GM18861 (cell line): ENCODE measurements around the gene IL4I1.

Experiments
- ATAC-seq: cut with Tn5 transposase; IDR thresholded peaks from one replicate; pipeline ENCODE4 v1.9.1; 2021; ENCODE audit not compliant: unreplicated experiment

Gene IL4I1

GRCh38 chr19:49924004-49924880, 27.6 kb upstream of the IL4I1 start:
- no peak for ATAC-seq

GRCh38 chr19:49923055-49924003, 26.6 kb upstream of the IL4I1 start:
- ATAC-seq: no peak

- no peak for ATAC-seq
These were observed 25.4 kb upstream of the IL4I1 start for GRCh38 chr19:49921871-49922795.

GRCh38 chr19:49920624-49921363, 24.1 kb upstream of the IL4I1 start:
- no peak for ATAC-seq

GRCh38 chr19:49918089-49918488, 21.4 kb upstream of the IL4I1 start:
- no peak for ATAC-seq

- ATAC-seq: no peak
These were observed 20.4 kb upstream of the IL4I1 start for GRCh38 chr19:49916839-49917733.

- no peak for ATAC-seq
These were observed 18.6 kb upstream of the IL4I1 start for GRCh38 chr19:49915271-49915670.

GRCh38 chr19:49913720-49914119, 17.0 kb upstream of the IL4I1 start:
- no peak for ATAC-seq

- no peak for ATAC-seq
These were observed 16.4 kb upstream of the IL4I1 start for GRCh38 chr19:49912965-49913685.

- no peak for ATAC-seq
These were observed 14.9 kb upstream of the IL4I1 start for GRCh38 chr19:49911381-49912145.

GRCh38 chr19:49910179-49910578, 13.5 kb upstream of the IL4I1 start:
- no peak for ATAC-seq

GRCh38 chr19:49908480-49909420, 12.1 kb upstream of the IL4I1 start:
- no peak for ATAC-seq

GRCh38 chr19:49907745-49908446, 11.2 kb upstream of the IL4I1 start:
- no peak for ATAC-seq

GRCh38 chr19:49906879-49907564, 10.3 kb upstream of the IL4I1 start:
- ATAC-seq: no peak

GRCh38 chr19:49904136-49904535, 7.4 kb upstream of the IL4I1 start:
- no peak for ATAC-seq
